ENCODE results near the gene PINLYP. TPM values are rescaled to one million over a fixed set of nuclear protein-coding genes. Genes with fewer than 3 reads are reported as not detected.

Gene PINLYP
- total RNA-seq, 1 experiment from 2014 or later = not detected

DNA sequence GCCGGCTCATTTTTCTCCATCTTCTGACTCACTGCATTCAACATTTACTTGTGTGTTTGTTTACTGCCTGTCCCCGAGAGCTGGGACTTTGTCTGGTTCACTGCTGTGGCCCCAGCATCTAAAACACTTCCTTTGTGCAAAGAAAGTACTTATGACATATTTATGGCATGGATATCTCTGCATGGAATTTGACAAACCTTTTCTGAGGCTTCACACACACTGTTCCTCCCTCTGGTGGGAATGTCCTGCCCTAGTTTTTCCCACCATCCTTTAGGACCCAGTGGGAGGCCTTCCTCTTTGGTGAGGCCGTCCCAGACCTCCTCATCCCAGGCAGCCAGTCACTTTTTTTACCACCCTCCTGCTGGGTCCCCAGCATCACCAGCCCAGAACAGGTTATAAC, 34.9 kb downstream of the PINLYP start:
- DNase-seq = no peak
- CTCF ChIA-PET = no interaction called here
- H3K36me3 Mint-ChIP-seq (ENCODE audit: insufficient read depth, unreplicated experiment) = peaks cover 43% of the 10 kb centered on the region
- BruUV-seq (replicated peaks) = no TSS peak
- Histone ChIP-seq H3K4me1 (no peaks in the 10 kb centered on the region), H3K27me3 (replicated peaks; ENCODE audit: control insufficient read depth, insufficient read depth, low read length) (no peaks in the 10 kb centered on the region), H3K9me3 (no peaks in the 10 kb centered on the region), H3K36me3 (ENCODE audit: control insufficient read depth, insufficient read depth, low read length) (peaks cover 1% of the 10 kb centered on the region; the same call in 1 of the 2 replicates), H3K4me3 (ENCODE audit: low read depth, low read length) (no peak overlapping the region)
- TF ChIP-seq, protein P1, sequence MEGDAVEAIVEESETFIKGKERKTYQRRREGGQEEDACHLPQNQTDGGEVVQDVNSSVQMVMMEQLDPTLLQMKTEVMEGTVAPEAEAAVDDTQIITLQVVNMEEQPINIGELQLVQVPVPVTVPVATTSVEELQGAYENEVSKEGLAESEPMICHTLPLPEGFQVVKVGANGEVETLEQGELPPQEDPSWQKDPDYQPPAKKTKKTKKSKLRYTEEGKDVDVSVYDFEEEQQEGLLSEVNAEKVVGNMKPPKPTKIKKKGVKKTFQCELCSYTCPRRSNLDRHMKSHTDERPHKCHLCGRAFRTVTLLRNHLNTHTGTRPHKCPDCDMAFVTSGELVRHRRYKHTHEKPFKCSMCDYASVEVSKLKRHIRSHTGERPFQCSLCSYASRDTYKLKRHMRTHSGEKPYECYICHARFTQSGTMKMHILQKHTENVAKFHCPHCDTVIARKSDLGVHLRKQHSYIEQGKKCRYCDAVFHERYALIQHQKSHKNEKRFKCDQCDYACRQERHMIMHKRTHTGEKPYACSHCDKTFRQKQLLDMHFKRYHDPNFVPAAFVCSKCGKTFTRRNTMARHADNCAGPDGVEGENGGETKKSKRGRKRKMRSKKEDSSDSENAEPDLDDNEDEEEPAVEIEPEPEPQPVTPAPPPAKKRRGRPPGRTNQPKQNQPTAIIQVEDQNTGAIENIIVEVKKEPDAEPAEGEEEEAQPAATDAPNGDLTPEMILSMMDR (IDR thresholded peaks at IDR 0.05; ENCODE audit: insufficient read depth in 1 of 2, low read depth in 1 of 2, low read length in 1 of 2, severe bottlenecking in 1 of 2, unreplicated experiment in 1 of 2) = no peak
- no peaks in the 10 kb centered on the region for H3K9me3 Mint-ChIP-seq (ENCODE audit: unreplicated experiment)
- H3K4me3 Mint-ChIP-seq (ENCODE audit: unreplicated experiment) = no peak overlapping the region
- POLR2A ChIA-PET = interaction anchor here (0.6 kb wide), 1 partner anchor 1110 kb away, joined by 4 read pairs; no protein-coding TSS in a partner anchor
- H3K27me3 Mint-ChIP-seq (ENCODE audit: insufficient read depth, unreplicated experiment) = no peaks in the 10 kb centered on the region
- intact Hi-C loops (cut with micrococcal nuclease; ENCODE audit: unreplicated experiment) = no loop called here
- H3K27ac Mint-ChIP-seq (ENCODE audit: unreplicated experiment) = no peak overlapping the region
- H3K4me1 Mint-ChIP-seq (ENCODE audit: low read depth, unreplicated experiment) = peaks cover 10% of the 10 kb centered on the region

DNA sequence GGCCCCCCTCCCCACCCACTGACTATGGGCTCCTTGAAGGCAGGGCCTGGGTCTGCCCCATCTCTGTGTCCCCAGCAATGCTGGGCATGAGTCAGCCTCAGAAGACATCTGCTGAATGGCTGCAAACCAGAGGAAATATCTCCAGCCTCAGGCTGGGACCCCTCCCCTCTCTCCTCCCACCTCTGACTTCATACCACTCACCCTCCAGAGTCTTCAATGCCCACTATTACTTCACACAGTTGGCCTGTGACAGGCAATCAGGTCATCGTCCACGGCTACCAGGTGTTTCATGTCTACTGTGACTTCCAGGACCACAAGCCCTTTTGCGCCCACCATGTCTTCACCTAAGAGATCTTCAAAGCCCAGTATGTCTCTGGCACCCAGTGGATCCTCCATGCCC, 36.2 kb downstream of the PINLYP start, which contains the start of gene SRRM5:
SRRM5 (plus strand) TSS at position 301 of the 400 bp plus-strand sequence; CDS start at position 335, 34 bp downstream.
- Mint-ChIP-seq H3K36me3 (ENCODE audit: insufficient read depth, unreplicated experiment) (peaks cover 40% of the 10 kb centered on the region), H3K27me3 (ENCODE audit: insufficient read depth, unreplicated experiment) (no peaks in the 10 kb centered on the region), H3K27ac (ENCODE audit: unreplicated experiment) (no peak within 1 kb of the TSS), H3K4me1 (ENCODE audit: low read depth, unreplicated experiment) (peaks cover 10% of the 10 kb centered on the region), H3K4me3 (ENCODE audit: unreplicated experiment) (no peak within 1 kb of the TSS), H3K9me3 (ENCODE audit: unreplicated experiment) (no peaks in the 10 kb centered on the region)
- TF ChIP-seq, protein P1 (IDR thresholded peaks at IDR 0.05; ENCODE audit: insufficient read depth in 1 of 2, low read depth in 1 of 2, low read length in 1 of 2, severe bottlenecking in 1 of 2, unreplicated experiment in 1 of 2) = no peak
- H3K27me3 ChIP-seq (replicated peaks; ENCODE audit: control insufficient read depth, insufficient read depth, low read length) = no peaks in the 10 kb centered on the region
- no peak for DNase-seq
- no peaks in the 10 kb centered on the region for H3K4me1 ChIP-seq
- peaks cover 1% of the 10 kb centered on the region; the same call in 1 of the 2 replicates for H3K36me3 ChIP-seq (ENCODE audit: control insufficient read depth, insufficient read depth, low read length)
- H3K4me3 ChIP-seq (ENCODE audit: low read depth, low read length) = no peak within 1 kb of the TSS
- intact Hi-C loops (cut with micrococcal nuclease; ENCODE audit: unreplicated experiment) = no loop called here
- H3K9me3 ChIP-seq = no peaks in the 10 kb centered on the region
- ChIA-PET POLR2A (no interaction called here), CTCF (no interaction called here)
- BruUV-seq (replicated peaks) = no TSS peak

DNA sequence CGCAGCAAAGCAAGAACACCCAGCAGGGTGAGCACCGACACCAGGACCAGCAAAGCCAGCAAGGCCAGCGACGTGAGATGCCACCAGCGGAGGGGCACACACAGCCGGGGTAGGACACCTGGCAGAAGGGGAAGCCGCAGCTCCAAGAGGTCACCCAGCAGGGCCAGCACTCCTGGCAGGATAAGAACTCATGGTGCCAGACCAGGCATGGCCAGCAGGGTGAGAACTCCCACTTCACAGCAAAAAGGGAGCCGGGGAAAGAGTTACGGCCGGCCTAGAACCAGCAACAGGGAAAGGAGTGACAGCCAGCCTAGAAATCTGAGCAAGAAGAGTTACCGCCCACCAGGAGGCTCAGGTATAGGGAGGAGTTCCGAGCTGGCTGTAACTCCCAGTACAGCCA, 36.8 kb downstream of the PINLYP start:
- Histone ChIP-seq H3K36me3 (ENCODE audit: control insufficient read depth, insufficient read depth, low read length) (peaks cover 1% of the 10 kb centered on the region; the same call in 1 of the 2 replicates), H3K9me3 (no peaks in the 10 kb centered on the region), H3K27me3 (replicated peaks; ENCODE audit: control insufficient read depth, insufficient read depth, low read length) (no peaks in the 10 kb centered on the region), H3K4me3 (ENCODE audit: low read depth, low read length) (no peak overlapping the region), H3K4me1 (no peaks in the 10 kb centered on the region)
- BruUV-seq (replicated peaks) = no TSS peak
- no peak overlapping the region for H3K4me3 Mint-ChIP-seq (ENCODE audit: unreplicated experiment)
- CTCF ChIA-PET = no interaction called here
- DNase-seq = no peak
- peaks cover 10% of the 10 kb centered on the region for H3K4me1 Mint-ChIP-seq (ENCODE audit: low read depth, unreplicated experiment)
- H3K27me3 Mint-ChIP-seq (ENCODE audit: insufficient read depth, unreplicated experiment) = no peaks in the 10 kb centered on the region
- POLR2A ChIA-PET = no interaction called here
- H3K9me3 Mint-ChIP-seq (ENCODE audit: unreplicated experiment) = no peaks in the 10 kb centered on the region
- TF ChIP-seq, protein P1 (IDR thresholded peaks at IDR 0.05; ENCODE audit: insufficient read depth in 1 of 2, low read depth in 1 of 2, low read length in 1 of 2, severe bottlenecking in 1 of 2, unreplicated experiment in 1 of 2) = no peak
- intact Hi-C loops (cut with micrococcal nuclease; ENCODE audit: unreplicated experiment) = no loop called here
- peaks cover 37% of the 10 kb centered on the region for H3K36me3 Mint-ChIP-seq (ENCODE audit: insufficient read depth, unreplicated experiment)
- no peak overlapping the region for H3K27ac Mint-ChIP-seq (ENCODE audit: unreplicated experiment)

All from Caco-2 (cell line).